Thoracic aorta (tissue), 2 donors: ENCODE measurements around the gene RDH5. TPM values are rescaled to one million over a fixed set of nuclear protein-coding genes. Genes with fewer than 3 reads are reported as not detected.

Experiments used
- ATAC-seq: fragments of 150-250 bp; one replicate; pipeline ENCODE4 v1.8.0; 2017; ENCODE audit warnings: low read depth; ENCODE audit not compliant: insufficient number of reproducible peaks, low FRiP score
- DNase-seq: peaks from one replicate; pipeline ENCODE4 v3.0.0-alpha.2; 2020; ENCODE audit warnings: low spot score
- H3K27ac ChIP-seq, 2 donors: fragments of 200-600 bp; sonication (generic); 1 replicate in 1 of 2; 2 replicates in 1 of 2; pipeline ENCODE4 v1.5.1; 2016; ENCODE audit warnings: mild to moderate bottlenecking in 2 of 2, moderate library complexity in 2 of 2
- H3K27me3 ChIP-seq: fragments of 200-600 bp; sonication (generic); replicated peaks from 2 replicates; pipeline ENCODE4 v1.6.0; 2016; ENCODE audit warnings: mild to moderate bottlenecking; ENCODE audit not compliant: insufficient read depth
- H3K36me3 ChIP-seq: fragments of 200-600 bp; sonication (generic); one replicate; pipeline ENCODE4 v1.5.1; 2016
- H3K4me1 ChIP-seq, 2 donors: fragments of 200-600 bp; sonication (generic); 1 replicate in 1 of 2; 2 replicates in 1 of 2; pipeline versions ENCODE4 v1.5.1 to v1.6.0; 2016; ENCODE audit warnings: low read depth in 2 of 2, mild to moderate bottlenecking in 1 of 2; ENCODE audit not compliant: control insufficient read depth in 1 of 2
- H3K4me3 ChIP-seq: fragments of 200-600 bp; sonication (generic); 2 replicates; pipeline ENCODE4 v1.5.1; 2016; ENCODE audit warnings: mild to moderate bottlenecking
- H3K9me3 ChIP-seq: fragments of 200-600 bp; sonication (generic); 2 replicates; pipeline ENCODE4 v1.5.1; 2016
- total RNA-seq, 2 donors: library from RNA; depleted of rRNA; stranded (reverse); fragments of >200 nt; gene quantifications; one replicate each; pipeline versions ENCODE4 v1.1.0 to v1.2.3, GENCODE V29; 2016
- TF ChIP-seq, protein P1 (sequence below): fragments of 200-600 bp; sonication (generic); IDR thresholded peaks from one replicate; pipeline ENCODE4 v1.5.1; 2019; ENCODE audit warnings: antibody characterized with exemption

RDH5 gene
- total RNA-seq, 2 donors from 2014 or later = 24.4 to 29.5 TPM

DNA sequence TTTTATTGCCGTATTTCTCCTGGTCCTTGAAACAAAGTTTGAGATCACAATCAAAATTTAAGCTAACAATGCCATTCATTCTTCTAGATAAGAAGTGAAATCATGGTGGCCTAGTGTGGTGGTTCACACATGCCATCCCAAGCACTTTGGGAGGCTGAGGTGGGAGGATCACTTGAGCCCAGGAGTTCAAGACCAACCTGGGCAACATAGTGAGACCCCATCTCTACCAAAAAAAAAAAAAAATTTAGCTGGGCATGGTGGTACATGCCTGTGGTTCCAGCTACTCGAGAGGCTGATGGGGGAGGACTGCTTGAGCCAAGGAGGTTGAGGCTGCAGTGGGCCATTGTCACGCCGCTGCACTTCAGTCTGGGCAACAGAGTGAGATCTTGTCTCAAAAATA is 47.0 kb downstream of the RDH5 start:
- ATAC-seq (no peak), DNase-seq (no peak)
- Histone ChIP-seq H3K4me1 (no peaks in the 10 kb centered on the region), H3K27me3 (no peaks in the 10 kb centered on the region), H3K9me3 (no peaks in the 10 kb centered on the region), H3K27ac (no peak overlapping the region), H3K4me3 (no peak overlapping the region), H3K36me3 (peaks cover 13% of the 10 kb centered on the region)
- TF ChIP-seq, protein P1, sequence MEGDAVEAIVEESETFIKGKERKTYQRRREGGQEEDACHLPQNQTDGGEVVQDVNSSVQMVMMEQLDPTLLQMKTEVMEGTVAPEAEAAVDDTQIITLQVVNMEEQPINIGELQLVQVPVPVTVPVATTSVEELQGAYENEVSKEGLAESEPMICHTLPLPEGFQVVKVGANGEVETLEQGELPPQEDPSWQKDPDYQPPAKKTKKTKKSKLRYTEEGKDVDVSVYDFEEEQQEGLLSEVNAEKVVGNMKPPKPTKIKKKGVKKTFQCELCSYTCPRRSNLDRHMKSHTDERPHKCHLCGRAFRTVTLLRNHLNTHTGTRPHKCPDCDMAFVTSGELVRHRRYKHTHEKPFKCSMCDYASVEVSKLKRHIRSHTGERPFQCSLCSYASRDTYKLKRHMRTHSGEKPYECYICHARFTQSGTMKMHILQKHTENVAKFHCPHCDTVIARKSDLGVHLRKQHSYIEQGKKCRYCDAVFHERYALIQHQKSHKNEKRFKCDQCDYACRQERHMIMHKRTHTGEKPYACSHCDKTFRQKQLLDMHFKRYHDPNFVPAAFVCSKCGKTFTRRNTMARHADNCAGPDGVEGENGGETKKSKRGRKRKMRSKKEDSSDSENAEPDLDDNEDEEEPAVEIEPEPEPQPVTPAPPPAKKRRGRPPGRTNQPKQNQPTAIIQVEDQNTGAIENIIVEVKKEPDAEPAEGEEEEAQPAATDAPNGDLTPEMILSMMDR = no peak

DNA sequence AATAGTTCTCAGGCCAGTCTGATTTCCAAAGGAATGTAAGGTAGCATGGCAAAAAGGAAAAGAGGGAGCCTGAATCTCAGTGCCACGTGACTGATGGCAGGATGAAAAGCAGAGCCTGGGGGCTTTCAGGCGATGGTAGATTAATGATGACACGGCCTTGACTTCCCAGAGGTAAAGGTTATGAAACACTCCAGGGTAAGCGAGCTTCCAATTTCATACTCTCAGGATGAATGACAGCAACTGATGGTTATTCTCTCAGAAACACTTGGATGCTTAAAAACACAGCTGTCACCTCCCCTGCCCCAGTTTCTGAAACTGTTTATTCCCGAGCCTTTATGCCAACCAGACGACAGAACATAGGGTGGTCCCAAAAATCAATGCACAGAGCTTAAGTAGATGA is 51.5 kb downstream of the RDH5 start:
- TF ChIP-seq, protein P1 = no peak
- no peak overlapping the region for H3K27ac ChIP-seq
- ATAC-seq = no peak

More for the DNA sequence above, 51.5 kb downstream of the RDH5 start:
- Histone ChIP-seq H3K4me1 (no peaks in the 10 kb centered on the region), H3K36me3 (peaks cover 19% of the 10 kb centered on the region), H3K27me3 (no peaks in the 10 kb centered on the region), H3K9me3 (no peaks in the 10 kb centered on the region), H3K4me3 (no peak overlapping the region)
- DNase-seq = no peak

Other genes starting within 250 kb of the RDH5 start
- not detected for gene OR6C68, start 228.0 kb upstream of the RDH5 start, total RNA-seq
- not detected for gene OR6C4, start 170.8 kb upstream of the RDH5 start, total RNA-seq
- gene OR2AP1, start 147.9 kb upstream of the RDH5 start, total RNA-seq = not detected
- not detected for gene OR10P1, start 83.5 kb upstream of the RDH5 start, total RNA-seq
- 100 to 1,000 TPM; 285 to 317 TPM for gene ITGA7, start 12.5 kb upstream of the RDH5 start, total RNA-seq
- gene BLOC1S1, start 4.3 kb upstream of the RDH5 start, total RNA-seq = 100 to 1,000 TPM; 113 to 117 TPM
- gene CD63, start 8.6 kb downstream of the RDH5 start, total RNA-seq = 100 to 1,000 TPM; 615 to 776 TPM
- 1 to 10 TPM; 3.0 to 9.7 TPM for gene GDF11, start 22.7 kb downstream of the RDH5 start, total RNA-seq
- 10 to 100 TPM; 39.1 to 49.2 TPM for gene SARNP, start 97.3 kb downstream of the RDH5 start, total RNA-seq
- 10 to 100 TPM; 13.8 to 16.2 TPM for gene ORMDL2, start 97.6 kb downstream of the RDH5 start, total RNA-seq
- gene DNAJC14, start 109.2 kb downstream of the RDH5 start, total RNA-seq = 10 to 100 TPM; 27.5 to 39.6 TPM
- 10 to 100 TPM; 72.9 to 85.0 TPM for gene MMP19, start 122.5 kb downstream of the RDH5 start, total RNA-seq
- gene PYM1, start 207.5 kb downstream of the RDH5 start, total RNA-seq = 10 to 100 TPM; 19.0 to 31.6 TPM
- gene DGKA, start 210.8 kb downstream of the RDH5 start, total RNA-seq = 100 to 1,000 TPM in 1 of 2 donors, 10 to 100 TPM in 1; 72.8 to 104 TPM
- under 1 TPM in 1 of 2 donors, not detected in 1; 0.99 TPM for gene PMEL, start 245.6 kb downstream of the RDH5 start, total RNA-seq
- gene CDK2, start 246.4 kb downstream of the RDH5 start, total RNA-seq = 10 to 100 TPM; 18.0 to 32.5 TPM